Measurements from ENCODE around the gene CXCR5.

Gene CXCR5

DNA sequence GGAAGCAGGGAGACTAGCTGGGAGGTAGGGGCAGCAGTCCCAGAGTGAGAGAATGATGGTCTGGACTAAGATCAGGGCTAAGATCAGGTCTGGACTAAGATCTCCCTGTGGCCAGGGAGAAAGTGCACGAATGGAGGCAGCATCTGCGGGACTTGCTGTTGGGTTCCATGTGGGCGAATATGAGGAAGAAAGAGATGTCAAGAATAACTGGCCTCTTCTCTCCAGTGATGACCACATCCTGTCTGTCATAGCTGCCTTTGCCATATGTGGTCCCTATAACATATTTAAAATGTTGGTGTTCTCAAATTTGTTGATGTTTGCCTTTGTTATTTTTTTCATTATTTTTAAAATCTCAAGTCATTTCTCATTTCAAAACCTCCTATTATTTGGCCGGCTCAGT lies 27.4 kb upstream of the CXCR5 start:
- TF ChIP-seq GATA1 (IDR thresholded peaks at IDR 0.05; ENCODE audit: low read depth, low read length) (no peak), POLR2A (IDR thresholded peaks at IDR 0.05; ENCODE audit: low read length) (no peak)
- no peak for DNase-seq

- TF ChIP-seq GATA1 (IDR thresholded peaks at IDR 0.05; ENCODE audit: low read depth, low read length) (no peak), POLR2A (IDR thresholded peaks at IDR 0.05; ENCODE audit: low read length) (no peak)
- no peak for DNase-seq
Measured at GRCh38 chr11:118857385-118857784, 26.3 kb upstream of the CXCR5 start.

- DNase-seq: no peak
- TF ChIP-seq GATA1 (IDR thresholded peaks at IDR 0.05; ENCODE audit: low read depth, low read length) (no peak), POLR2A (IDR thresholded peaks at IDR 0.05; ENCODE audit: low read length) (no peak)
Measured at GRCh38 chr11:118859973-118860372, 23.7 kb upstream of the CXCR5 start.

- no peak for DNase-seq
- TF ChIP-seq POLR2A (IDR thresholded peaks at IDR 0.05; ENCODE audit: low read length) (no peak), GATA1 (IDR thresholded peaks at IDR 0.05; ENCODE audit: low read depth, low read length) (no peak)
Measured at GRCh38 chr11:118868659-118869058, 15.0 kb upstream of the CXCR5 start.

- TF ChIP-seq GATA1 (IDR thresholded peaks at IDR 0.05; ENCODE audit: low read depth, low read length) (no peak), POLR2A (IDR thresholded peaks at IDR 0.05; ENCODE audit: low read length) (no peak)
- no peak for DNase-seq
Measured at GRCh38 chr11:118870396-118871343, 13.0 kb upstream of the CXCR5 start.

- no peak for DNase-seq
- TF ChIP-seq GATA1 (IDR thresholded peaks at IDR 0.05; ENCODE audit: low read depth, low read length): no peak
- TF ChIP-seq POLR2A (IDR thresholded peaks at IDR 0.05; ENCODE audit: low read length): no peak
Measured at GRCh38 chr11:118872403-118872821, 11.3 kb upstream of the CXCR5 start.

GRCh38 chr11:118873804-118874203 lies 9.9 kb upstream of the CXCR5 start:
- no peak for DNase-seq
- TF ChIP-seq GATA1 (IDR thresholded peaks at IDR 0.05; ENCODE audit: low read depth, low read length) (no peak), POLR2A (IDR thresholded peaks at IDR 0.05; ENCODE audit: low read length) (no peak)

GRCh38 chr11:118876286-118876685 lies 7.4 kb upstream of the CXCR5 start:
- TF ChIP-seq POLR2A (IDR thresholded peaks at IDR 0.05; ENCODE audit: low read length) (no peak), GATA1 (IDR thresholded peaks at IDR 0.05; ENCODE audit: low read depth, low read length) (no peak)

DNA sequence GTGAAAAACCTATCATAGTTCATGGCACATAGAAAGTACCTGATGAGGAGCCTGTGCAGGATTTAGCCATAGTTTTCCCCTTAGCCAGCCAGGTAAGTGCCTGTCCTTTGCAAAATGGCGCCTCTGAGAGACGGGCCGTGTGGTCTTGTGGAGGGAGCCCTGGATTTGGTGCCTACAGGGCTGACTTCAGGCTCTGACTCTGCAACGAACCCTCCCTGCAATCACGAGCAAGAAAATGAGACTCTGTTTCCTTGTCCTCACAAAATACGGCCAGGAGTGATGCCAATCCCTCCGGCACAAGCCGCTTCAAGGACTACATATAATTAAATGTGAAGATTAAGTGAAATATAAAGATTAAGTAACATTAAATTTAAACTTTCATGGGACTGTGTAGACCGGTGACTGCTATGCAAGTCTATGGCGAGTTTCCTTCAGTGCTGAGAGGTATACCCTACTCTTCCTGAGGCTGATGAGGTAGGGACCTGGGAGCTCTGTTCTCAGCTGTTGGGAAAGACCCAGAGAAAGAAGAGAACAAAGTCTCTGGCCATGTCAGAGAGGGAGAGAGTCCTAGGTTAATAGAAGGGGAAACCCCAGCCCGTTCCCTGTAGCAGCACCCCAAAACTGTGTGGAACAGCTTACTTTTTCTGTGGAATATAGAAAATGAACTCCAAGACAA lies 6.1 kb upstream of the CXCR5 start:
- TF ChIP-seq POLR2A (IDR thresholded peaks at IDR 0.05; ENCODE audit: low read length): no peak
- TF ChIP-seq GATA1 (IDR thresholded peaks at IDR 0.05; ENCODE audit: low read depth, low read length): no peak
- DNase-seq: no peak

More at GRCh38 chr11:118876286-118876685, 7.4 kb upstream of the CXCR5 start:
- DNase-seq: no peak

DNA sequence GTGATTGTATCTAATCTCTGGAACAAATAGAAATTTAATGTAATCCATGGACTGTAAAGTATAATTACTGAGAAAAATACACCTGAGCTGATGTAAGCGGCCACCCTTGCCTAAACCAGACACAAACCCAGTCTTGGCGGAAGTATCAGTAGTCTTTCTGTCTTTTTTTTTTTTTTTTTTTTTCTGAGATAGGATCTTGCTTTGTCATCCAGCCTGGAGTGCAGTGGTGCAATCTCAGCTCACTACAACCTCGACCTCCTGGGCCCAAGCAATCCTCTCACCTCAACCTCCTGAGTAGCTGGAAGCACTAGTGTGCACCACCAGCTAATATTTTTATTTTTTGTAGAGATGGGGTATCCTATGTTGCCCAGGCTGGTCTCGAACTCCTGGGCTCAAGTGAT lies 5.5 kb upstream of the CXCR5 start:
- no peak for DNase-seq
- no peak for TF ChIP-seq POLR2A (IDR thresholded peaks at IDR 0.05; ENCODE audit: low read length)

DNA sequence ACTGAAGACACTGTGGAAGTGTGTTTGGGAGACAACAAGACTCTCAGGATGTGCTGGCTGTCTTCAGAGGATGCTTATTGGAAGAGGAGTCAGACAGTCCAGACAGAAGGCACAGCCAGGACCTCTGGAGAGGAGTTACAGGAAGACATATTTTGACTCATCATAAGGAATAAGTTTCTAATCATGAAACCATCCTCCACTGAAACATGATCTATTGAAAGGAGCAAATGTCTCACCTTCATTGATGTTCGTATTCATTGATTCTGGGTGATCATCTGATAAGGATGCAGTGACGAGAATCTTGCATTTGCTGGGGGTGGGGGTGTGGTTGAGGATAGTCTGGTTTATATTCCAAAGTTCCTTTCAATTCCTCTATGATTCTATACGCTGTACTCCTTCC lies 2.5 kb upstream of the CXCR5 start:
- no peak for DNase-seq
- TF ChIP-seq POLR2A (IDR thresholded peaks at IDR 0.05; ENCODE audit: low read length) (no peak), GATA1 (IDR thresholded peaks at IDR 0.05; ENCODE audit: low read depth, low read length) (no peak)

DNA sequence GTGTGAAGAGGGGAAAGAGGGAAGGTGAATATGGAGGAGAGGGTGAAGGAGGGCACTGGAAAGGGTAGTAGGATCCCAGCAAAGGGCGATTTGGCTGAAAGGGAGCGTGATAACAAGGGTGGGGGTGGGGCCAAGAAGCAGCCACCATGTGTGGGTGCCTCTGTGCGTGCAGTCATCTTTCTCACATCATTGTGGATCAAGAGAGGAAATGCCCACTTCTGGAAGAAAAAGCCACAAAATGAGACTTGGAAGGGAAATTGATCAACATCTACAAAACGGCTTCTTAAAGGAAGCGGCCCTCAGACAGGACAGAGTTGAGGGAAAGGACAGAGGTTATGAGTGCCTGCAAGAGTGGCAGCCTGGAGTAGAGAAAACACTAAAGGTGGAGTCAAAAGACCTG lies 1.2 kb upstream of the CXCR5 start:
- DNase-seq: no peak
- no peak for TF ChIP-seq POLR2A (IDR thresholded peaks at IDR 0.05; ENCODE audit: low read length)
- TF ChIP-seq GATA1 (IDR thresholded peaks at IDR 0.05; ENCODE audit: low read depth, low read length): no peak

GRCh38 chr11:118883004-118883367 lies 706 bp upstream of the CXCR5 start:
- DNase-seq: no peak
- TF ChIP-seq POLR2A (IDR thresholded peaks at IDR 0.05; ENCODE audit: low read length): no peak
- no peak for TF ChIP-seq GATA1 (IDR thresholded peaks at IDR 0.05; ENCODE audit: low read depth, low read length)

DNA sequence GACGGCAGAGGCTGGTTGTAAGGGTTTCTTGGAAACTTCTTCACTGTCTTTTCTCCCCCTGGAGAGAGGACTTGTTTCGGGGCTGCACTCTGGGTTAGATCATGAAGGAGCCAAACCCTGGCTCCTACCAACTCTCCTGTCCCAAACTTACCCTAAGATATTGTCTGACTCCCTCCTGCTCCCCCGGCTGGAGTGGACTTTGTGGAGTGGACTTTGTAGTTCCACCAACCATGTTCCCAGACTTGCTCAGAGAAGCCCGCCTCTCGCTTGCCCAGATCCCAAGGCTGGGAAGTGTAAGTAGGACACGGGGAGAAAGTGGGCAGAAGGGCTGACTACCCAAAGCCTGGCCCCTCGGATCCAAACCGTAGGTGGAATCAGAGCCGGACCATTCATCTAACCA lies 1.2 kb downstream of the CXCR5 start:
- TF ChIP-seq GATA1 (IDR thresholded peaks at IDR 0.05; ENCODE audit: low read depth, low read length) (no peak), POLR2A (IDR thresholded peaks at IDR 0.05; ENCODE audit: low read length) (no peak)
- DNase-seq: no peak

DNA sequence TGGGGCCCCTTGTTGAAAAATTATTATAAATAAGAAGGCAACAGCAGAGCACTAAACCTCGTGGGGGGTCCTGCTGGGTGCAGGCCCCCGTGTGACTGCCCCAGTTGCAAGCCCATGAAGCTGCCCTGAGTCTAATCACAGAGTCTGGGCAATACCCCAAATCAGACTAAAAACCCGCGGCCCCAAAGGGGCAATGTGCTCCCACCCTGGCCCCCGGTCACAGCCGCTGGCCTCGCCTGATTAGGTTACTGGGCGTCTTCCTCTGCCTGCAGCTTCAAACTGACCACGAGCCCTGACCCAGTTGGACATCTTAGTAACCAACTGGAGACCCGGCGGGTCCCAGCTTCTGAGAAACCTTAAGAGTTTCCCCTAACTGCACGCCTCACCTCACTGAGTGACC lies 1.6 kb downstream of the CXCR5 start:
- no peak for DNase-seq
- TF ChIP-seq POLR2A (IDR thresholded peaks at IDR 0.05; ENCODE audit: low read length) (no peak), GATA1 (IDR thresholded peaks at IDR 0.05; ENCODE audit: low read depth, low read length) (no peak)

Measured in erythroblast (primary cell).